Fibroblast of mammary gland (primary cell): Measurements from ENCODE around the gene SOX6.

Source experiments
- DNase-seq: peaks from one replicate; pipeline ENCODE4 v3.0.0-alpha.2; 2010; ENCODE audit warnings: low read depth
- H3K4me3 ChIP-seq: 2 replicates; pipeline ENCODE4 v1.5.1; 2011; ENCODE audit warnings: low read depth, mild to moderate bottlenecking, low read length, moderate library complexity; ENCODE audit not compliant: control insufficient read depth
- CTCF ChIP-seq: conservative IDR thresholded peaks from 2 replicates; pipeline ENCODE4 v1.5.1; 2011; ENCODE audit warnings: low read depth, low read length, inconsistent platforms; ENCODE audit not compliant: control insufficient read depth, insufficient read depth

Gene SOX6

GRCh38 chr11:16292167-16292859, 64.0 kb downstream of the SOX6 start:
- DNase-seq: no peak
- TF ChIP-seq CTCF: no peak
- H3K4me3 ChIP-seq: no peak overlapping the region

DNA sequence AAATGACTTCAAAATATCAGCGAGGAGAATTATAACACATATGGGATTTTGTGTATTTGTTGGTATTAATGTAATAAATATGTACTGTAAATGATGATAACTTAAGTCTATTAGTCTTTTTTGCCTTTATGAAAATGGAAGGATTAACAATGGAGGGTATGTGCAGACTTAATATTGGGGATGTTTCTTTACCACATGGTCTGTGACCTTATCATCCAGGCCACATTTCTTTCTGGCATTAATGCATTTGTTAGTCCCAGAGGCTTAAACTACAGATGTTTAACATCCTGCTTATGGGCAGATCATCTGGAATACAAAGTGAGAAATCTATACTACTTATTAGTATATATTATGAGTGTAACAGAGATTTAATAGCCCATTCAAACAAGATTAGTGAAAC, 64.6 kb downstream of the SOX6 start:
- no peak for TF ChIP-seq CTCF
- no peak overlapping the region for H3K4me3 ChIP-seq
- DNase-seq: no peak

DNA sequence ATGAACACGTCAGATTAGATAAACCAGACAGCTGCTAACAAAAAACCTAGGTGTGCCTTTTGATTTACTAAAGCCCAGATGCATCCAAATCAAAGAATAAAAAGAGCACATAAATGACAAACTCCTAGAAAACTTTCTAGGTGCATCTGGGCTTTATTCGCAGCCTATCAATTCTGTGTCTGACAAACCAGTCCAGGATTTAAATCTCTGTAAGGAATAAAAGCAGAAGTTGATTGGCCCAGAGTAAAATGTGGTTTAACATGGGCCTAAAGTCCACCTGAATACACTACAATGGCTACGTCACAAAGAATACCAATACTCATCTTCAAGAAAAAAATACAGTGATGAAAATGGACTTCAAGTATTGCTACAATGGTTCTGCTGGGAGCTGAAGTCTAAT, 66.8 kb downstream of the SOX6 start:
- H3K4me3 ChIP-seq: no peak overlapping the region
- DNase-seq: no peak
- TF ChIP-seq CTCF: no peak

DNA sequence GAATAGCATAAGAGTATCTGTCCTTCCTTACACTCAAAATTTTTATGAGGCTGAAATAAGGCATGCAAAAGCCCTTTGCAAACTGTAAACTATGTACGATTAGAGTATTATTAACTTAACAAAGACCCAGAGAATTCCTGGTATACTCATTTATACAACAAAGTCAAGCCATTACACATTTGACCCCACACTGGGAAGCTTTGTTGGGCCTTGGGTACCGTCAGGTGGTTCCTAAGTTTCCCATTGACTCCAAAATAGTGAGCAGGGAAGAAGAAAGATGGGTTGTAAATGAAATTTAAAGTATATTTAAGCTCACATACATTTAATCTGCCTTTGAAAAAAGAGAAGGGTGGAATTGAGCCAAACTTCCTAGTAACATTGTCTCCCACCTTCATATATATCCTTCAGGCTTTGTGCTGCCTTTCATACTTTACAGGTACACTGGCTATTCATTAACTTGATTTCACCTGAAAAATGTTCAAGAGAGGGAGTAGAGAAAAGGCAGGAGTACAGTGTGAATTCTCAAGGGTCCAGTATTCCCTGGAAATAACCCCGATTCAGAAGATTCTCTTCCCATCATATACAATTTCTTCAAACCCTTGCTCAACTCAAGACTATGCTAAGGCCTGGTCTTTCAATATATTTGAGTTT, 68.6 kb downstream of the SOX6 start:
- H3K4me3 ChIP-seq: no peak overlapping the region
- DNase-seq: no peak
- TF ChIP-seq CTCF: no peak

GRCh38 chr11:16286095-16286494, 70.3 kb downstream of the SOX6 start:
- TF ChIP-seq CTCF: no peak
- H3K4me3 ChIP-seq: no peak overlapping the region
- no peak for DNase-seq

GRCh38 chr11:16280256-16280682, 76.1 kb downstream of the SOX6 start:
- peak; percentile 0 for DNase-seq
- no peak overlapping the region for H3K4me3 ChIP-seq
- TF ChIP-seq CTCF: no peak
